Immature natural killer cell (primary cell): ENCODE measurements around the gene USP54. TPM values are rescaled to one million over a fixed set of nuclear protein-coding genes. Genes with fewer than 3 reads are reported as not detected.
"Not testable (repeated sequence)": the region's sequence is repeated elsewhere in the genome, so short reads cannot be mapped to it uniquely, and the experiment has no call there.

ENCODE experiments used
- DNase-seq, 3 donors: peaks; one replicate each; pipeline ENCODE4 v3.0.0; 2022; ENCODE audit warnings: mixed read lengths in 1 of 3
- H3K27ac Mint-ChIP-seq, 6 donors: one replicate each; pipeline ENCODE4 v1.8.0; 2020; ENCODE audit warnings: mixed read lengths in 6 of 6, mild to moderate bottlenecking in 5 of 6, inconsistent platforms in 4 of 6, moderate library complexity in 3 of 6
- H3K27me3 Mint-ChIP-seq, 3 donors: one replicate each; pipeline ENCODE4 v1.8.0; 2020 to 2021; ENCODE audit warnings: low read depth in 3 of 3, mild to moderate bottlenecking in 3 of 3, mixed read lengths in 3 of 3, moderate library complexity in 3 of 3, inconsistent platforms in 1 of 3
- H3K36me3 Mint-ChIP-seq, 3 donors: one replicate each; pipeline ENCODE4 v1.8.0; 2020; ENCODE audit warnings: mixed read lengths in 3 of 3, inconsistent platforms in 2 of 3, mild to moderate bottlenecking in 2 of 3
- H3K4me1 Mint-ChIP-seq, 2 donors: one replicate each; pipeline ENCODE4 v1.8.0; 2020; ENCODE audit warnings: inconsistent platforms in 2 of 2, mild to moderate bottlenecking in 2 of 2, mixed read lengths in 2 of 2, moderate library complexity in 1 of 2
- H3K4me3 Mint-ChIP-seq, 5 donors: one replicate each; pipeline ENCODE4 v1.8.0; 2020; ENCODE audit warnings: mild to moderate bottlenecking in 5 of 5, mixed read lengths in 5 of 5, inconsistent platforms in 3 of 5, moderate library complexity in 3 of 5
- H3K9me3 Mint-ChIP-seq, 6 donors: one replicate each; pipeline ENCODE4 v1.8.0; 2020; ENCODE audit warnings: mild to moderate bottlenecking in 6 of 6, mixed read lengths in 6 of 6, inconsistent platforms in 4 of 6, moderate library complexity in 3 of 6
- polyA plus RNA-seq, 3 donors: library from polyadenylated mRNA; unstranded; fragments of 300-500 nt; fragmentation: Illumina TruSeq; gene quantifications; one replicate each; pipeline ENCODE4 v1.2.3, GENCODE V29; 2021

The USP54 gene
- polyA plus RNA-seq, 3 donors from 2014 or later = 0.48 to 1.6 TPM; not detected in 1

GRCh38 chr10:73578927-73579326, 12.2 kb downstream of the USP54 start:
- H3K4me1 Mint-ChIP-seq, DNase-seq, H3K4me3 Mint-ChIP-seq, H3K9me3 Mint-ChIP-seq, H3K27me3 Mint-ChIP-seq, H3K36me3 Mint-ChIP-seq, H3K27ac Mint-ChIP-seq: not testable (repeated sequence)

GRCh38 chr10:73577788-73578187, 13.4 kb downstream of the USP54 start:
- Mint-ChIP-seq H3K9me3 (no peaks in the 10 kb centered on the region), H3K27me3 (peaks cover 0 to 2% (median 0%) of the 10 kb centered on the region in 3 donors), H3K36me3 (peaks cover 0 to 4% (median 0%) of the 10 kb centered on the region in 3 donors), H3K4me3 (no peak overlapping the region), H3K4me1 (no peaks in the 10 kb centered on the region), H3K27ac (no peak overlapping the region)
- no peak for DNase-seq

DNA sequence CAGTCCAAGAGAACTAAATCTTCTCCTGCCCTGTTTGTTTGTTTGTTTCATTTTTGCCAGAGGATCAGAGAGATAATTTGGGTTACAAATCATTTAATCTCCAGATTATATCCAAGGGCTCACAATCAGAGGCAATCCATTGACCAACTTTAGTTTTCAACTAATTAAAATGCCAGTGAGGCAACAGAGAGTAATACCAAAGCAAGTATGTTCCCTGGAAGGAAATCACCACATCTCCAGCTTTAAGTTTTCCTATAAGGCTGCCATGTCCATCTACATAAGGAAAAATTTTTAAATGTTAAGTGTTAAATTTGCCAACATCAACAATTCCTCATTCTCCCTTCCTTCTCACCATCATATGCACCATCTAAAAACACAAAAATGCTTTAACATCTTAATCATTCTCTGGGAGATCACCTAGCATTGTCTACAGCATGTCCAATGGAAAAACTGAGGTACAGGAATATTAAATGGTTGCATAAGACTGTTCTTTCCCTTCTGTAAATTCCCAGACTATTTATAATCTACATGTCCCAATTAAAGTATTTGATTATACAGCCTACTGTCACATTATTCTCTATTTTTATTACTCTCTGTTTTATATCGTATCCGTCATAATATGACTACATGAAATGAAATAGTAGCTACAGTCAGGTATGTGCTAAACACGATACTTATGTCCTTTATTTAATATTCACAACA, 14.1 kb downstream of the USP54 start:
- DNase-seq = no peak

GRCh38 chr10:73576178-73576889, 14.8 kb downstream of the USP54 start:
- Mint-ChIP-seq H3K4me1 (no peaks in the 10 kb centered on the region), H3K9me3 (no peaks in the 10 kb centered on the region), H3K36me3 (no peaks in the 10 kb centered on the region), H3K27me3 (peaks cover 0 to 2% (median 0%) of the 10 kb centered on the region in 3 donors), H3K4me3 (no peak overlapping the region), H3K27ac (no peak overlapping the region)
- no peak for DNase-seq

More for the DNA sequence above, 14.1 kb downstream of the USP54 start:
- Mint-ChIP-seq H3K4me3 (no peak overlapping the region), H3K4me1 (no peaks in the 10 kb centered on the region), H3K9me3 (no peaks in the 10 kb centered on the region), H3K36me3 (peaks cover 0 to under 1% (median 0%) of the 10 kb centered on the region in 3 donors), H3K27ac (no peak overlapping the region), H3K27me3 (peaks cover 0 to 2% (median 0%) of the 10 kb centered on the region in 3 donors)

DNA sequence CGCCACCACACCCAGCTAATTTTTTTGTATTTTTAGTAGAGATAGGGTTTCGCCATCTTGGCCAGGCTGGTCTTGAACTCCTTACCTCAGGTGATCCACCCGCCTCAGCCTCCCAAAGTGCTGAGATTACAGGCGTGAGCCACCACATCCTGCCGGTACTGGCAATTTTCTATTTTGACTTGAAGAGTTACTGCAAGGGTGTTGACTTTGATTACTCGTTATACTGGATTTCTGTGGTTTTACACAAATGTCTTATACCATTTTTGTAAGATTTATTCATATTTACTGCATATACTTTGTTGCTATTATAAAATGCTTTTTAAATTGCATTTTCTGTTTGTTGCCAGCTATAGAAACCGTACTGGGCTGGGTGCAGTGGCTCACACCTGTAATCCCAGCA, 24.1 kb downstream of the USP54 start:
- H3K4me1 Mint-ChIP-seq, H3K27me3 Mint-ChIP-seq, DNase-seq, H3K27ac Mint-ChIP-seq, H3K4me3 Mint-ChIP-seq, H3K9me3 Mint-ChIP-seq: not testable (repeated sequence)
- peaks cover 0 to 10% (median 3%) of the 10 kb centered on the region in 3 donors for H3K36me3 Mint-ChIP-seq

- peaks cover 0 to 3% (median 0%) of the 10 kb centered on the region in 3 donors for H3K36me3 Mint-ChIP-seq
- H3K9me3 Mint-ChIP-seq = no peaks in the 10 kb centered on the region
- no peak overlapping the region for H3K4me3 Mint-ChIP-seq
- no peak overlapping the region for H3K27ac Mint-ChIP-seq
- H3K27me3 Mint-ChIP-seq = no peaks in the 10 kb centered on the region
- no peak for DNase-seq
- H3K4me1 Mint-ChIP-seq = no peaks in the 10 kb centered on the region
Observed at GRCh38 chr10:73561192-73561591, 29.9 kb downstream of the USP54 start.

DNA sequence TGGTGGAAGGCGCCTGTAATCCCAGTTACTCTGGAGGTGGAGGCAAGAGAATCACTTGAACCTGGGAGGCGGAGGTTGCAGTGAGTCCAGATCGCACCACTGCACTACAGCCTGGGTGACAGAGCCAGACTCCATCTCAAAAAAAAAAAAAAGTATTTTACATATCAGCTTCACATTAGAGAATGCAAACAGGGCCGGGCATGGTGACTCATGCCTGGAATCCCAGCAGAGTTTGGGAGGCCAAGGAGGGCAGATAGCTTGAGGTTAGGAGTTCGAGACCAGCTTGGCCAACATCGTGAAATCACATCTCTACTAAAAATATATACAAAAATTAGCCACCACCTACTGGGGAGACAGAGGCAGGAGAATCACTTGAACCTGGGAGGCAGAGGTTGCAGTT, 31.6 kb downstream of the USP54 start:
- no peak for DNase-seq
- Mint-ChIP-seq H3K36me3 (no peaks in the 10 kb centered on the region), H3K4me3 (no peak overlapping the region), H3K27ac (no peak overlapping the region), H3K27me3 (no peaks in the 10 kb centered on the region), H3K9me3 (no peaks in the 10 kb centered on the region), H3K4me1 (no peaks in the 10 kb centered on the region)

- Mint-ChIP-seq H3K27ac (no peak overlapping the region), H3K4me3 (no peak overlapping the region), H3K27me3 (no peaks in the 10 kb centered on the region), H3K36me3 (no peaks in the 10 kb centered on the region), H3K4me1 (no peaks in the 10 kb centered on the region), H3K9me3 (no peaks in the 10 kb centered on the region)
- DNase-seq = no peak
Observed at GRCh38 chr10:73556855-73557254, 34.3 kb downstream of the USP54 start.

GRCh38 chr10:73554721-73555120, 36.4 kb downstream of the USP54 start:
- no peak overlapping the region for H3K4me3 Mint-ChIP-seq
- no peaks in the 10 kb centered on the region for H3K27me3 Mint-ChIP-seq
- no peaks in the 10 kb centered on the region for H3K4me1 Mint-ChIP-seq
- no peak overlapping the region for H3K27ac Mint-ChIP-seq
- no peaks in the 10 kb centered on the region for H3K36me3 Mint-ChIP-seq
- H3K9me3 Mint-ChIP-seq = no peaks in the 10 kb centered on the region
- no peak for DNase-seq

DNA sequence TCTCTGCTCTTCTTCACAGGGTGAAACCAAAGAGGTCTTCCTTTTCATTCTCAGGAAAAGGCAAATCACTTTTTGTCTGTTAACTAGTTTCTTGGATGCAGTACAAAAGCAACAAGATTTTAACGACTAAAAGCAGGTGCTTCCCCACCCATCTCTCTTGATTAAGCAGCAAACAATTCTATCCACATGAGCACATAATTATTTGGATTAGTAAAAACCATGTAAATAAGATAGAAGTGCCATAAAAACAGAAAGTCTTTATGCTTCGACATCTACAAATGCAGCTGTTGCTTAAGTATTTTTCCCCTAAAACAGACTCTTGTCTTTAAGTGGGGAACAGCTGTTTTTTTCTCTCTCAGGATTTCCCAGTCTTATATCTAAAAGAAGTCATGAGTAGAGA, 37.4 kb downstream of the USP54 start:
- DNase-seq = no peak
- Mint-ChIP-seq H3K9me3 (no peaks in the 10 kb centered on the region), H3K27ac (no peak overlapping the region), H3K4me1 (no peaks in the 10 kb centered on the region), H3K36me3 (no peaks in the 10 kb centered on the region), H3K4me3 (no peak overlapping the region), H3K27me3 (peaks cover 0 to 1% (median 0%) of the 10 kb centered on the region in 3 donors)

DNA sequence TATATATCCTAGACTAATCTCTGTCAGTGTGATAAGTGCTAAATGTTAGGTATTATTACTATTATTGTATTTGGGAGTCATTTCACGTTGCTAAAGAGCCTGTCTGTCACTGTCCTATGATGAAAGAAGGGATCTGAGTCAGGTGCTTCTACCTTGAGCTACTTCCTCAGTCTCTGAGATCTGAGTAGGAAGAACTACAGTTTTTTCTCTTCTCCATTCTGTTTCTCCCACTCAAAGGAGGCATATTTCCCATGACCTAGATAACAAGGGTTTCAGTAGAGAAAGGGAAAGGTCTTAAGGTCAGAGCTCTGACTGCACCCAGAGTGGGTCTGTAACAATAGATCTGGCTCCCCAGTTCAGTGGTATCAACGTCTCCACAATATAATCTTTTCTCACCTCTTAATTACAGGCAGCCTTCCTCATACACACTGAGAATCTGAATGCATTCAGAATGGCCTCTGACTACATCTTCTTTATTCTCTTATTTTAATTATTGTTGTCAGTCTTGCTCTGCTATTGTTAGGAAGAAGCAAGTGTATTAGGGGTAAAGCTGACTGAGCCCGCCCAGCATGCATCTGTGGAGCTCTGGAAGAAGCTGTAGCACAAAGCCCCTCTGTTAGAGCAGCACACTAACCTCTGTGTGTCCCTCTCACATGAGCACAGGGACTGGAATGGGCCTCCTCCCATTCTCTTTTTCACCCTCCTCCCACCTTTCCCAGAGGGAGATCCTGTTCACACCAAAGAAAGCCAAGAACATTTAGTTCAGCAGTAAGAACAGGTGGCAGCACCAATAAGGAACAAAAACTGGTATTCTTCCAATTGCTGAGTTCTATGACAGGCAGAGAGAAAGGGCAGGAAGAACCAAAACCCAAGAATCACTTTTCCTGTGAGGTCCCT, 38.1 kb downstream of the USP54 start:
- DNase-seq = no peak
- no peaks in the 10 kb centered on the region for H3K36me3 Mint-ChIP-seq
- no peaks in the 10 kb centered on the region for H3K9me3 Mint-ChIP-seq
- no peaks in the 10 kb centered on the region for H3K4me1 Mint-ChIP-seq
- no peak overlapping the region for H3K27ac Mint-ChIP-seq
- H3K27me3 Mint-ChIP-seq = peaks cover 0 to 1% (median 0%) of the 10 kb centered on the region in 3 donors
- no peak overlapping the region for H3K4me3 Mint-ChIP-seq

DNA sequence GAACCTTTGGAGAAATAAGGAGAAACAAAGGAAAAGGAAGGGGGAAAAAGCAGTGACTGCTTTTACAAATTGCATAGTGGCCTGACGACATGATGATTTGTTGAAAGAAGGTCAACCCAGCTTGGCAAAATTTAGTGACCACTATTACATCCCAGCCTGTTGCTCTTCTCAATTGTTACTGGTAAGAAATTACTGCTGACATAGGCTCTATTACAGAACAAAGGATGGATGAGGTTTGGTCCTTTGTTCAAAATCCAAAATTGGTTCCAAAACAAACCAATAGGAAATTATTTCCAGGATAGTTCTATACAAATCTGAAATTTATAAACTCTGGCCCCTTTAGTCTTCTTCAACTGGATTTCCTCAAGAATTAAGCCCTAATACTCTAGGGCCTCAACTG, 39.6 kb downstream of the USP54 start:
- H3K4me1 Mint-ChIP-seq = no peaks in the 10 kb centered on the region
- H3K9me3 Mint-ChIP-seq = no peaks in the 10 kb centered on the region
- no peaks in the 10 kb centered on the region for H3K36me3 Mint-ChIP-seq
- no peak for DNase-seq
- H3K27ac Mint-ChIP-seq = no peak overlapping the region
- H3K4me3 Mint-ChIP-seq = no peak overlapping the region
- peaks cover 0 to 1% (median 0%) of the 10 kb centered on the region in 3 donors for H3K27me3 Mint-ChIP-seq

DNA sequence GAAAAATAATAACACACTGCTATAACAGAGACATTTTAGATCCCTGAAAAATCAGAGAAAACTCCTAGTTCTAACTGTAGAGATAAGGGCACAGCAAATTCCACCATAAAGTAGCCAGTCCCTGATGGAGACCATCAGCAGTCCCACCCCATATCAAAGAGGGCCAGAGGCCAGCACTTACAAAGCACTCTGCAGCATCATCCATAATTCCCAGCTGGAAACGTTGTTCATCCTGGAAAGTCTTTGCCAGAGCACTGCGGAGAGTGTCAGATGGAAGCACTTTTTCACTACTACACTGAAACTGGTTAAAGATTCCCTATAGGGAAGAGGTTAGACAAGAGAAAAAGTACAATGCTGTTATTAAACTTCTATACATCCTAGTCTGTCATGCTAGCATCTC, 45.8 kb downstream of the USP54 start:
- Mint-ChIP-seq H3K27ac (no peak overlapping the region), H3K36me3 (peaks cover 0 to 4% (median 4%) of the 10 kb centered on the region in 3 donors), H3K4me3 (no peak overlapping the region), H3K9me3 (no peaks in the 10 kb centered on the region), H3K27me3 (peaks cover 0 to 3% (median 1%) of the 10 kb centered on the region in 3 donors), H3K4me1 (no peaks in the 10 kb centered on the region)
- no peak for DNase-seq

DNA sequence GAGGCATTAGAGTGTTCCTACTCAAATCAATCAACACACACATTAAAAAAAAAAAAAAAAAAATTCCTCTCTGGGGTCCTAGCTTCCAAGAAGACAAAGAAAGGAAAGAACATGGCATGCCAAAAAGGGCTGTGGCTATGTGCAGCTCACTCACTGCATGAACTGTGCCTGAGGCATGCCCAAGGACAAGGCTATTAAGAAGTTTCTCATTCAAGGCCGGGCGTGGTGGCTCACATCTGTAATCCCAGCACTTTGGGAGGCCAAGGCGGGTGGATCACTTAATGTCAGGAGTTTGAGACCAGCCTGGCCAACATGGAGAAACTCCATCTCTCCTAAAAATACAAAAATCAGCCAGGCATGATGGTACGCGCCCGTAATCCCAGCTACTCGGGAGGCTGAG, 53.4 kb downstream of the USP54 start:
- Mint-ChIP-seq H3K27me3 (no peaks in the 10 kb centered on the region), H3K36me3 (peaks cover 4 to 13% (median 10%) of the 10 kb centered on the region in 3 donors), H3K4me3 (no peak overlapping the region), H3K27ac (no peak overlapping the region), H3K9me3 (no peaks in the 10 kb centered on the region), H3K4me1 (peaks cover 3 to 10% of the 10 kb centered on the region in 2 donors)
- no peak for DNase-seq
